ENCODE data around the gene DCAF5.

GRCh38 chr14:69048456-69048855 is 104.5 kb downstream of the DCAF5 start:
- TF ChIP-seq CTCF (conservative IDR thresholded peaks at IDR 0.05): no peak
- TF ChIP-seq EZH2 (IDR thresholded peaks at IDR 0.05; ENCODE audit: low read depth): no peak
